Measurements from ENCODE around the gene VSTM4. TPM values are rescaled to one million over a fixed set of nuclear protein-coding genes. Genes with fewer than 3 reads are reported as not detected.

VSTM4 gene
- polyA plus RNA-seq, 1 donor (not counting 4 experiments of a cell fraction or from before 2014, with no cell fraction given) = not detected

- DNase-seq (ENCODE audit: low read depth, low spot score) = no peak
- H3K4me3 ChIP-seq (ENCODE audit: control insufficient read depth in 2 of 3, extremely low read depth in 1 of 3, insufficient read depth in 2 of 3, low read depth in 1 of 3, low read length in 3 of 3) = no peak overlapping the region
- dilution Hi-C loops (cut with MboI; ENCODE audit: extremely low pct_ligation_motif_present, low sequenced_read_pairs) = no loop called here
- H3K9me3 ChIP-seq (ENCODE audit: control insufficient read depth, low read depth, low read length) = no peaks in the 10 kb centered on the region
- peaks cover 3% of the 10 kb centered on the region for H3K27me3 ChIP-seq (ENCODE audit: control insufficient read depth, extremely low read depth, insufficient read depth, low read length)
- H3K9ac ChIP-seq (ENCODE audit: control insufficient read depth, extremely low read depth, insufficient read depth, low read length) = no peak overlapping the region
- no peak overlapping the region for H3K4me2 ChIP-seq (ENCODE audit: control insufficient read depth, extremely low read depth, insufficient read depth, low read depth, low read length)
- H3K27ac ChIP-seq (ENCODE audit: control insufficient read depth, insufficient read depth, low read length) = no peak overlapping the region
- no peak for FAIRE-seq
- H3K9me1 ChIP-seq (ENCODE audit: control insufficient read depth, extremely low read depth, insufficient read depth, low read length) = no peaks in the 10 kb centered on the region
- H3K36me3 ChIP-seq (ENCODE audit: control insufficient read depth in 2 of 2, extremely low read depth in 1 of 2, insufficient read depth in 2 of 2, low read length in 2 of 2) = no peaks in the 10 kb centered on the region
- no peak overlapping the region for H2AFZ ChIP-seq (ENCODE audit: control insufficient read depth, low read length)
- no peaks in the 10 kb centered on the region for H3K79me2 ChIP-seq (ENCODE audit: control insufficient read depth, insufficient read depth, low read length)
- no peaks in the 10 kb centered on the region for H4K20me1 ChIP-seq (ENCODE audit: control insufficient read depth, extremely low read depth, insufficient read depth, low read length)
- no peaks in the 10 kb centered on the region for H3K4me1 ChIP-seq (ENCODE audit: control insufficient read depth, extremely low read depth, insufficient read depth, low read length)
- TF ChIP-seq EZH2 (IDR thresholded peaks at IDR 0.05; ENCODE audit: low read length) (no peak), CTCF (optimal IDR thresholded peaks at IDR 0.05 in 1 of 3, IDR thresholded peaks at IDR 0.05 in 1 of 3, conservative IDR thresholded peaks at IDR 0.05 in 1 of 3; ENCODE audit: extremely low read depth in 1 of 3, insufficient read depth in 2 of 3, low read length in 3 of 3) (no peak)
Measured at GRCh38 chr10:49055221-49055849, 60.0 kb downstream of the VSTM4 start.

- Histone ChIP-seq H3K9ac (ENCODE audit: control insufficient read depth, extremely low read depth, insufficient read depth, low read length) (no peak overlapping the region), H3K4me2 (ENCODE audit: control insufficient read depth, extremely low read depth, insufficient read depth, low read depth, low read length) (no peak overlapping the region), H4K20me1 (ENCODE audit: control insufficient read depth, extremely low read depth, insufficient read depth, low read length) (no peaks in the 10 kb centered on the region), H3K79me2 (ENCODE audit: control insufficient read depth, insufficient read depth, low read length) (no peaks in the 10 kb centered on the region), H2AFZ (ENCODE audit: control insufficient read depth, low read length) (no peak overlapping the region), H3K9me1 (ENCODE audit: control insufficient read depth, extremely low read depth, insufficient read depth, low read length) (no peaks in the 10 kb centered on the region), H3K4me1 (ENCODE audit: control insufficient read depth, extremely low read depth, insufficient read depth, low read length) (no peaks in the 10 kb centered on the region), H3K27me3 (ENCODE audit: control insufficient read depth, extremely low read depth, insufficient read depth, low read length) (peaks cover 3% of the 10 kb centered on the region), H3K4me3 (ENCODE audit: control insufficient read depth in 2 of 3, extremely low read depth in 1 of 3, insufficient read depth in 2 of 3, low read depth in 1 of 3, low read length in 3 of 3) (no peak overlapping the region), H3K9me3 (ENCODE audit: control insufficient read depth, low read depth, low read length) (no peaks in the 10 kb centered on the region), H3K36me3 (ENCODE audit: control insufficient read depth in 2 of 2, extremely low read depth in 1 of 2, insufficient read depth in 2 of 2, low read length in 2 of 2) (no peaks in the 10 kb centered on the region), H3K27ac (ENCODE audit: control insufficient read depth, insufficient read depth, low read length) (no peak overlapping the region)
- TF ChIP-seq EZH2 (IDR thresholded peaks at IDR 0.05; ENCODE audit: low read length) (no peak), CTCF (optimal IDR thresholded peaks at IDR 0.05 in 1 of 3, IDR thresholded peaks at IDR 0.05 in 1 of 3, conservative IDR thresholded peaks at IDR 0.05 in 1 of 3; ENCODE audit: extremely low read depth in 1 of 3, insufficient read depth in 2 of 3, low read length in 3 of 3) (no peak)
- FAIRE-seq (no peak), DNase-seq (ENCODE audit: low read depth, low spot score) (no peak)
- dilution Hi-C loops (cut with MboI; ENCODE audit: extremely low pct_ligation_motif_present, low sequenced_read_pairs) = no loop called here
Measured at GRCh38 chr10:49054753-49055152, 60.6 kb downstream of the VSTM4 start.
